Astrocyte (in vitro differentiated cells and primary cell): ENCODE measurements around the gene NDUFA11.

Experiments used
- CTCF ChIP-seq: IDR thresholded peaks from 2 replicates; pipeline ENCODE4 v1.5.1; 2011; ENCODE audit warnings: low read depth, mild to moderate bottlenecking, inconsistent platforms, low read length, moderate library complexity; ENCODE audit not compliant: insufficient read depth
- EZH2 ChIP-seq: IDR thresholded peaks from 2 replicates; pipeline ENCODE4 v1.6.1; 2012; ENCODE audit warnings: mild to moderate bottlenecking, low read length, inconsistent platforms; ENCODE audit not compliant: insufficient read depth

DNA sequence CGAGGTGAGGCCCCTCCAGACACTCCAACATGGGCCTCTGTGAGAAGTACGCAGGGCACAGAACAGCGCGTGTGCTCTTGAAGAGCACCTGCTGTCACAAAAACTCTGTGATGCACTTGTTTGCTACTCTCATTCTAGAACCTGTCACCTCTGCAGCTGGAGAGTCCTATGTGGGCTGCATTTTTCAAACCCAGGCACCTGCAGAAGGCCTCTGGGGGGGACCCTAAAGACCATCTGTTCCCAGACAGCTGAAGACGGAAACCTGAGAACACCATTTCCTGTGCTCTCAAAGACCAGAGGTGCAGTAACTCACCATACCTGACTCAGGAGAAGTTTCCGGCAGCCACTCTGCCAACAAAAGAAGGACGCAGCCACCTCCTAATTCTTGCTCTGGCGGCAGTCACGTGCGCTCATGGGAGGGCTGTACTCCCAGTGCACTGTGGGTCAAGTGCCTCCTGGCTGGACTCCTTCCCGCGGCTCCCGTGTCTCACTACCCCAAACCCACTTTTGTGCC, 46.3 kb upstream of the NDUFA11 start:
- no peak for TF ChIP-seq CTCF
- no peak for TF ChIP-seq EZH2
